Naive thymus-derived CD4-positive, alpha-beta T cell (primary cell): ENCODE data around the gene B9D1. TPM values are rescaled to one million over a fixed set of nuclear protein-coding genes. Genes with fewer than 3 reads are reported as not detected.

Experiments
- ATAC-seq: fragments of 150-1000 bp; cut with Tn5 transposase; 2 replicates; pipeline ENCODE4 v1.10.0; 2021; ENCODE audit warnings: mild to moderate bottlenecking, moderate library complexity
- CTCF ChIA-PET: fragments of 350-600 bp; sonication (Branson Sonifier 250); formaldehyde crosslinking; loops from one replicate; lab custom pipeline; 2021; ENCODE audit warnings: antibody characterized with exemption; lab: Charles Lee
- POLR2A ChIA-PET: fragments of 350-600 bp; sonication (Branson Sonifier 250); formaldehyde crosslinking; loops from one replicate; lab custom pipeline; 2021; ENCODE audit warnings: antibody characterized with exemption, inconsistent platforms; lab: Charles Lee
- DNase-seq, 9 donors: peaks; one replicate each; pipeline versions ENCODE4 v3.0.0 to v3.0.0-alpha.2; 2020 to 2022; ENCODE audit warnings: mixed read lengths in 1 of 9
- H3K27ac ChIP-seq: one replicate; pipeline ENCODE4 v1.7.0; 2013; ENCODE audit warnings: mild to moderate bottlenecking, low read depth, low read length, moderate library complexity
- H3K27me3 ChIP-seq, 2 donors: one replicate each; pipeline ENCODE4 v1.7.0; 2013; ENCODE audit warnings: low read length in 2 of 2, mild to moderate bottlenecking in 2 of 2, moderate library complexity in 2 of 2; ENCODE audit not compliant: control insufficient read depth in 2 of 2, insufficient read depth in 2 of 2
- H3K36me3 ChIP-seq, 3 experiments: 1 replicate in 2 of 3; 2 replicates in 1 of 3; pipeline ENCODE4 v1.7.0; 2013; ENCODE audit warnings: low read length in 3 of 3, mild to moderate bottlenecking in 3 of 3, moderate library complexity in 1 of 3; ENCODE audit not compliant: insufficient read depth in 3 of 3, control insufficient read depth in 2 of 3
- H3K4me1 ChIP-seq, 2 donors: one replicate each; pipeline ENCODE4 v1.7.0; 2013; ENCODE audit warnings: low read length in 2 of 2, mild to moderate bottlenecking in 2 of 2, moderate library complexity in 1 of 2; ENCODE audit not compliant: control insufficient read depth in 2 of 2, insufficient read depth in 2 of 2
- H3K4me3 ChIP-seq: 2 replicates; pipeline ENCODE4 v1.7.0; 2013; ENCODE audit warnings: mild to moderate bottlenecking, low read length
- H3K9me3 ChIP-seq, 3 experiments: 1 replicate in 2 of 3; 2 replicates in 1 of 3; pipeline ENCODE4 v1.7.0; 2013; ENCODE audit warnings: low read length in 3 of 3; ENCODE audit not compliant: control insufficient read depth in 2 of 3
- H3K27ac Mint-ChIP-seq, 9 donors: one replicate each; pipeline ENCODE4 v1.8.0; 2020 to 2022; ENCODE audit warnings: mixed read lengths in 9 of 9, mild to moderate bottlenecking in 8 of 9, moderate library complexity in 5 of 9, inconsistent platforms in 2 of 9
- H3K27me3 Mint-ChIP-seq, 5 donors: one replicate each; pipeline ENCODE4 v1.8.0; 2021 to 2022; ENCODE audit warnings: mixed read lengths in 5 of 5, mild to moderate bottlenecking in 1 of 5
- H3K36me3 Mint-ChIP-seq, 5 donors: one replicate each; pipeline ENCODE4 v1.8.0; 2020 to 2022; ENCODE audit warnings: mixed read lengths in 5 of 5, mild to moderate bottlenecking in 3 of 5, inconsistent platforms in 1 of 5
- H3K4me1 Mint-ChIP-seq, 7 donors: one replicate each; pipeline ENCODE4 v1.8.0; 2020 to 2022; ENCODE audit warnings: mixed read lengths in 7 of 7, mild to moderate bottlenecking in 3 of 7, inconsistent platforms in 1 of 7
- H3K4me3 Mint-ChIP-seq, 10 donors: one replicate each; pipeline ENCODE4 v1.8.0; 2020 to 2022; ENCODE audit warnings: mild to moderate bottlenecking in 10 of 10, mixed read lengths in 10 of 10, moderate library complexity in 6 of 10, inconsistent platforms in 2 of 10
- H3K9me3 Mint-ChIP-seq, 11 donors: one replicate each; pipeline ENCODE4 v1.8.0; 2020 to 2022; ENCODE audit warnings: mixed read lengths in 11 of 11, mild to moderate bottlenecking in 4 of 11, inconsistent platforms in 1 of 11, moderate library complexity in 1 of 11
- intact Hi-C, 2 donors: fragments of 100-400 bp; cut with micrococcal nuclease; formaldehyde crosslinking; loops; one replicate each; pipeline ENCODE4 v1.15.1; 2023
- polyA plus RNA-seq, 2 donors: library from polyadenylated mRNA; unstranded; fragments of 300-500 nt; fragmentation: Illumina TruSeq; gene quantifications; one replicate each; pipeline ENCODE4 v1.2.3, GENCODE V29; 2021
- total RNA-seq, 6 experiments: library from RNA in 5 of 6; stranded (reverse) in 5 of 6; gene quantifications; 1 replicate in 5 of 6; 2 replicates in 1 of 6; pipeline ENCODE4 v1.2.3 and lab custom pipeline; 2021 to 2026

B9D1 gene
- total and polyA plus RNA-seq, 7 experiments from 2014 or later: 0.58 to 5.0 (median 2.1) TPM; not detected in 1

- H3K27ac ChIP-seq: no peak overlapping the region
- Mint-ChIP-seq H3K27me3 (peaks cover 0 to 49% (median 0%) of the 10 kb centered on the region in 5 donors), H3K4me1 (peaks cover 0 to 7% (median 3%) of the 10 kb centered on the region in 7 donors), H3K36me3 (peaks cover 0 to 1% (median 0%) of the 10 kb centered on the region in 5 donors), H3K27ac (no peak overlapping the region), H3K9me3 (no peaks in the 10 kb centered on the region), H3K4me3 (no peak overlapping the region)
- CTCF ChIA-PET: interaction anchor here (0.6 kb wide), 1 partner anchor 80 kb away, joined by 3 read pairs; no protein-coding TSS in a partner anchor
- no peaks in the 10 kb centered on the region for H3K9me3 ChIP-seq
- no peak overlapping the region for H3K4me3 ChIP-seq
- no peaks in the 10 kb centered on the region for H3K27me3 ChIP-seq
- H3K36me3 ChIP-seq: no peaks in the 10 kb centered on the region
- DNase-seq (no peak), ATAC-seq (no peak)
- intact Hi-C loops: no loop called here
- POLR2A ChIA-PET: no interaction called here
- H3K4me1 ChIP-seq: no peaks in the 10 kb centered on the region
Observed at GRCh38 chr17:19390951-19391350, 28.4 kb upstream of the B9D1 start.

GRCh38 chr17:19388791-19389785 lies 26.6 kb upstream of the B9D1 start:
- Mint-ChIP-seq H3K36me3 (peaks cover 0 to 7% (median 0%) of the 10 kb centered on the region in 5 donors), H3K27me3 (peaks cover 0 to 38% (median 0%) of the 10 kb centered on the region in 5 donors), H3K4me1 (peaks cover 0 to 13% (median 4%) of the 10 kb centered on the region in 7 donors), H3K27ac (peak overlapping the region in 1 of 9 donors; percentile 19), H3K9me3 (no peaks in the 10 kb centered on the region), H3K4me3 (no peak overlapping the region)
- no peak overlapping the region for H3K4me3 ChIP-seq
- H3K4me1 ChIP-seq: no peaks in the 10 kb centered on the region
- no peaks in the 10 kb centered on the region for H3K9me3 ChIP-seq
- POLR2A ChIA-PET: interaction anchor here (0.6 to 1.1 kb wide), 3 partner anchors 11 to 377 kb away, joined by 3 to 4 read pairs (median 3); no protein-coding TSS in a partner anchor
- H3K27ac ChIP-seq: no peak overlapping the region
- intact Hi-C loops: no loop called here
- H3K36me3 ChIP-seq: peaks cover 0 to 8% (median 0%) of the 10 kb centered on the region in 3 experiments
- peak; percentile 25 for ATAC-seq
- CTCF ChIA-PET: interaction anchor here (1.0 to 1.1 kb wide), 2 partner anchors 11 to 26 kb away, joined by 3 read pairs; partner anchors contain the start of genes B9D1 and MAPK7
- H3K27me3 ChIP-seq: no peaks in the 10 kb centered on the region
- DNase-seq: no peak

- H3K27ac Mint-ChIP-seq: peak overlapping the region in 1 of 9 donors; percentile 33
- POLR2A ChIA-PET: no interaction called here
Observed at GRCh38 chr17:19387921-19388521, 25.5 kb upstream of the B9D1 start.

GRCh38 chr17:19386974-19387920 lies 24.7 kb upstream of the B9D1 start, which contains the start of gene MFAP4:
Gene MFAP4, minus strand, starts transcription at chr17:19387190. Its CDS starts 35 bp downstream, at chr17:19387155.
- Mint-ChIP-seq H3K27ac (peak within 1 kb of the TSS in 1 of 9 donors; percentile 33), H3K4me1 (peaks cover 0 to 13% (median 5%) of the 10 kb centered on the region in 7 donors), H3K9me3 (no peaks in the 10 kb centered on the region), H3K4me3 (peak within 1 kb of the TSS in 1 of 10 donors; percentile 50), H3K27me3 (peaks cover 0 to 20% (median 0%) of the 10 kb centered on the region in 5 donors), H3K36me3 (peaks cover 0 to 16% (median 0%) of the 10 kb centered on the region in 5 donors)
- ATAC-seq: no peak
- Histone ChIP-seq H3K36me3 (peaks cover 0 to 25% (median 0%) of the 10 kb centered on the region in 3 experiments), H3K9me3 (no peaks in the 10 kb centered on the region), H3K4me1 (no peaks in the 10 kb centered on the region), H3K4me3 (no peak within 1 kb of the TSS), H3K27ac (no peak within 1 kb of the TSS), H3K27me3 (no peaks in the 10 kb centered on the region)
- intact Hi-C loops: no loop called here
- POLR2A ChIA-PET: no interaction called here
- CTCF ChIA-PET: no interaction called here
- DNase-seq: no peak

More at GRCh38 chr17:19387921-19388521, 25.5 kb upstream of the B9D1 start:
- Mint-ChIP-seq H3K27me3 (peaks cover 0 to 27% (median 0%) of the 10 kb centered on the region in 5 donors), H3K9me3 (no peaks in the 10 kb centered on the region), H3K36me3 (peaks cover 0 to 13% (median 0%) of the 10 kb centered on the region in 5 donors), H3K4me1 (peaks cover 0 to 13% (median 5%) of the 10 kb centered on the region in 7 donors), H3K4me3 (peak overlapping the region in 1 of 10 donors; percentile 50)
- ATAC-seq: no peak
- H3K27me3 ChIP-seq: no peaks in the 10 kb centered on the region
- peaks cover 0 to 18% (median 0%) of the 10 kb centered on the region in 3 experiments for H3K36me3 ChIP-seq
- CTCF ChIA-PET: interaction anchor here (1.1 kb wide), 1 partner anchor 10 kb away, joined by 3 read pairs; the partner anchor contains the start of gene MAPK7
- H3K9me3 ChIP-seq: no peaks in the 10 kb centered on the region
- no peaks in the 10 kb centered on the region for H3K4me1 ChIP-seq
- no peak for DNase-seq
- no peak overlapping the region for H3K4me3 ChIP-seq
- H3K27ac ChIP-seq: no peak overlapping the region
- intact Hi-C loops: no loop called here

- Histone ChIP-seq H3K4me1 (no peaks in the 10 kb centered on the region), H3K4me3 (no peak overlapping the region), H3K9me3 (no peaks in the 10 kb centered on the region), H3K27ac (no peak overlapping the region), H3K27me3 (no peaks in the 10 kb centered on the region), H3K36me3 (peaks cover 0 to 34% (median 0%) of the 10 kb centered on the region in 3 experiments)
- H3K36me3 Mint-ChIP-seq: peaks cover 0 to 20% (median 0%) of the 10 kb centered on the region in 5 donors
- intact Hi-C loops: no loop called here
- peak; percentile 84 for ATAC-seq
- no peak overlapping the region for H3K4me3 Mint-ChIP-seq
- H3K4me1 Mint-ChIP-seq: peaks cover 0 to 13% (median 5%) of the 10 kb centered on the region in 7 donors
- ChIA-PET POLR2A (no interaction called here), CTCF (interaction anchor here (0.6 kb wide), 1 partner anchor 61 kb away, joined by 3 read pairs; no protein-coding TSS in a partner anchor)
- peaks cover 0 to under 1% (median 0%) of the 10 kb centered on the region in 11 donors for H3K9me3 Mint-ChIP-seq
- no peak for DNase-seq
- peaks cover 0 to 19% (median 0%) of the 10 kb centered on the region in 5 donors for H3K27me3 Mint-ChIP-seq
- H3K27ac Mint-ChIP-seq: no peak overlapping the region
Observed at GRCh38 chr17:19386051-19386929, 23.8 kb upstream of the B9D1 start.
